Erythroblast (primary cell): ENCODE results near the gene MCM3AP.

ENCODE experiments used
- GATA1 ChIP-seq: IDR thresholded peaks from 2 replicates; pipeline ENCODE4 v1.6.1; 2011; ENCODE audit warnings: low read depth, mild to moderate bottlenecking, control low read depth, low read length, moderate library complexity
- POLR2A ChIP-seq: IDR thresholded peaks from 2 replicates; pipeline ENCODE4 v1.6.1; 2011; ENCODE audit warnings: mild to moderate bottlenecking, low read length

DNA sequence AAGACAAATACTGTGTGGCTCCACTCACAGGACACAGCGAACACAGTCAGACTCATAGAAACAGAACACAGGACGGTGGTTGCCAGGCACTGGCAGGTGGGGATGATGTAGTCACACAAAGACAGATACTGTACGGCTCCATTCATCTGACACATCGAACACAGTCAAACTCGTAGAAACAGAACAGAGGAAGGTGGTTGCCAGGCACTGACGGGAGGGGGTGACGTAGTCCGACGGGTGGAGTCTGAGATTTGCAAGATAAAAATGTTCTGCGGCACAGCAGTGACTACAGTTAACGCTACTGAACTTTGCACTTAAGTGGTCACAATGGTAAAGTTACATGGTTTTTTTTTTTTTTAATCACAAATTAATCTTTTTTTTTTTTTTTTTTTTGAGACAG, 19.5 kb upstream of the MCM3AP start:
- TF ChIP-seq POLR2A (no peak), GATA1 (no peak)
